ENCODE results near the gene TRIM31. TPM values are rescaled to one million over a fixed set of nuclear protein-coding genes. Genes with fewer than 3 reads are reported as not detected.

The TRIM31 gene
- total RNA-seq, 2 experiments from 2014 or later, result not detected

- Mint-ChIP-seq H3K9me3 (no peaks in the 10 kb centered on the region), H3K4me3 (no peak overlapping the region), H3K27me3 (peaks cover 40% of the 10 kb centered on the region), H3K4me1 (ENCODE audit: low read depth) (no peaks in the 10 kb centered on the region), H3K36me3 (ENCODE audit: low read depth) (no peaks in the 10 kb centered on the region), H3K27ac (no peak overlapping the region)
- ChIA-PET POLR2A (no interaction called here), CTCF (no interaction called here)
- intact Hi-C loops (cut with DNase I, micrococcal nuclease), result no loop called here
- Histone ChIP-seq H3K36me3 (ENCODE audit: insufficient read depth, low read length) (no peaks in the 10 kb centered on the region), H3K27ac (ENCODE audit: low read depth in 1 of 2, low read length in 2 of 2) (no peak overlapping the region), H3K4me3 (ENCODE audit: low read length) (no peak overlapping the region), H3K27me3 (ENCODE audit: control insufficient read depth in 1 of 2, insufficient read depth in 2 of 2, low read length in 2 of 2) (peaks cover 3 to 18% of the 10 kb centered on the region in 2 experiments), H3K9me3 (ENCODE audit: control insufficient read depth in 1 of 2, insufficient read depth in 1 of 2, low read length in 2 of 2) (no peaks in the 10 kb centered on the region), H3K4me1 (ENCODE audit: insufficient read depth, low read length) (no peaks in the 10 kb centered on the region)
- no peak for DNase-seq
- no peak for TF ChIP-seq CTCF (IDR thresholded peaks at IDR 0.05)
- no peak for ATAC-seq (ENCODE audit: poor library complexity)
These were observed 38.7 kb upstream of the TRIM31 start for GRCh38 chr6:30151580-30151979.

GRCh38 chr6:30150671-30151395, 37.9 kb upstream of the TRIM31 start:
- no peaks in the 10 kb centered on the region for H3K9me3 Mint-ChIP-seq
- no peaks in the 10 kb centered on the region for H3K9me3 ChIP-seq (ENCODE audit: control insufficient read depth in 1 of 2, insufficient read depth in 1 of 2, low read length in 2 of 2)
- H3K27ac ChIP-seq (ENCODE audit: low read depth in 1 of 2, low read length in 2 of 2), result no peak overlapping the region
- ChIA-PET CTCF (no interaction called here), POLR2A (no interaction called here)
- no peak overlapping the region for H3K4me3 ChIP-seq (ENCODE audit: low read length)
- H3K27me3 Mint-ChIP-seq, result peaks cover 40% of the 10 kb centered on the region
- H3K4me1 Mint-ChIP-seq (ENCODE audit: low read depth), result no peaks in the 10 kb centered on the region
- H3K36me3 ChIP-seq (ENCODE audit: insufficient read depth, low read length), result no peaks in the 10 kb centered on the region
- no peaks in the 10 kb centered on the region for H3K4me1 ChIP-seq (ENCODE audit: insufficient read depth, low read length)
- no peak for TF ChIP-seq CTCF (IDR thresholded peaks at IDR 0.05)
- H3K4me3 Mint-ChIP-seq, result no peak overlapping the region
- DNase-seq (no peak), ATAC-seq (ENCODE audit: poor library complexity) (no peak)
- H3K27ac Mint-ChIP-seq, result no peak overlapping the region
- H3K36me3 Mint-ChIP-seq (ENCODE audit: low read depth), result no peaks in the 10 kb centered on the region
- intact Hi-C loops (cut with DNase I, micrococcal nuclease), result no loop called here
- peaks cover 3 to 14% of the 10 kb centered on the region in 2 experiments for H3K27me3 ChIP-seq (ENCODE audit: control insufficient read depth in 1 of 2, insufficient read depth in 2 of 2, low read length in 2 of 2)

- CTCF ChIA-PET, result no interaction called here
- H3K27me3 Mint-ChIP-seq, result peaks cover 41% of the 10 kb centered on the region
- no peaks in the 10 kb centered on the region for H3K36me3 Mint-ChIP-seq (ENCODE audit: low read depth)
These were observed 37.1 kb upstream of the TRIM31 start for GRCh38 chr6:30149858-30150550.

More at GRCh38 chr6:30149858-30150550, 37.1 kb upstream of the TRIM31 start:
- POLR2A ChIA-PET, result no interaction called here
- Histone ChIP-seq H3K36me3 (ENCODE audit: insufficient read depth, low read length) (no peaks in the 10 kb centered on the region), H3K4me1 (ENCODE audit: insufficient read depth, low read length) (no peaks in the 10 kb centered on the region), H3K27me3 (ENCODE audit: control insufficient read depth in 1 of 2, insufficient read depth in 2 of 2, low read length in 2 of 2) (peaks cover 3 to 8% of the 10 kb centered on the region in 2 experiments), H3K9me3 (ENCODE audit: control insufficient read depth in 1 of 2, insufficient read depth in 1 of 2, low read length in 2 of 2) (no peaks in the 10 kb centered on the region), H3K4me3 (ENCODE audit: low read length) (no peak overlapping the region), H3K27ac (ENCODE audit: low read depth in 1 of 2, low read length in 2 of 2) (no peak overlapping the region)
- H3K4me1 Mint-ChIP-seq (ENCODE audit: low read depth), result no peaks in the 10 kb centered on the region
- no peak overlapping the region for H3K27ac Mint-ChIP-seq
- H3K4me3 Mint-ChIP-seq, result no peak overlapping the region
- intact Hi-C loops (cut with DNase I, micrococcal nuclease), result no loop called here
- H3K9me3 Mint-ChIP-seq, result no peaks in the 10 kb centered on the region
- TF ChIP-seq CTCF (IDR thresholded peaks at IDR 0.05), result no peak
- no peak for DNase-seq
- ATAC-seq (ENCODE audit: poor library complexity), result no peak

All from CD4-positive, alpha-beta T cell (primary cell).